SK-N-SH (cell line): ENCODE results near the gene BAIAP2L1. TPM values are rescaled to one million over a fixed set of nuclear protein-coding genes. Genes with fewer than 3 reads are reported as not detected.

ENCODE experiments used
- CTCF ChIA-PET: fragments of 300-600, 350-600 bp; formaldehyde crosslinking; extraction: SDS; loops from one replicate; lab custom pipeline; 2021; lab: Yijun Ruan, JAX
- POLR2A ChIA-PET: fragments of 350-600 bp; sonication (Branson Sonifier 250); formaldehyde crosslinking; extraction: SDS; loops from one replicate; lab custom pipeline; 2020; ENCODE audit warnings: antibody characterized with exemption, inconsistent platforms; lab: Yijun Ruan, JAX
- DNase-seq: peaks from one replicate; pipeline ENCODE4 v3.0.0; 2012
- H2AFZ ChIP-seq: fragments of 200-600 bp; sonication (generic); 2 replicates; pipeline ENCODE4 v1.8.1; 2016; ENCODE audit warnings: antibody characterized with exemption, mild to moderate bottlenecking, low read depth
- H3F3A ChIP-seq: fragments of 200-600 bp; sonication (generic); replicated peaks from 2 replicates; pipeline ENCODE3; 2016; ENCODE audit warnings: antibody characterized with exemption, mild to moderate bottlenecking; ENCODE audit not compliant: insufficient read depth
- H3K27ac ChIP-seq, 2 experiments: fragments of 200-500 bp in 1 of 2; fragments of 200-600 bp in 1 of 2; sonication (Bioruptor generic) in 1 of 2; sonication (generic), shearing (Covaris generic) in 1 of 2; 2 replicates each; pipeline versions ENCODE4 v1.5.1 to v1.6.1; 2014 to 2016; ENCODE audit warnings: low read depth in 2 of 2, inconsistent platforms in 1 of 2, low read length in 1 of 2, mild to moderate bottlenecking in 1 of 2, mixed read lengths in 1 of 2
- H3K27me3 ChIP-seq: fragments of 200-600 bp; sonication (generic), shearing (Covaris generic); 2 replicates; pipeline ENCODE4 v1.6.1; 2016; ENCODE audit warnings: mixed run types; ENCODE audit not compliant: insufficient read depth
- H3K36me3 ChIP-seq, 2 experiments: fragments of 200-500 bp in 1 of 2; fragments of 200-600 bp in 1 of 2; sonication (Bioruptor generic) in 1 of 2; sonication (generic) in 1 of 2; replicated peaks in 1 of 2; 2 replicates each; pipeline versions ENCODE3 to v1.5.1; 2014 to 2016; ENCODE audit warnings: low read length in 1 of 2, mild to moderate bottlenecking in 1 of 2; ENCODE audit not compliant: insufficient read depth in 2 of 2, control insufficient read depth in 1 of 2
- H3K4me1 ChIP-seq, 2 experiments: fragments of 200-500 bp in 1 of 2; fragments of 200-600 bp in 1 of 2; sonication (Bioruptor generic) in 1 of 2; sonication (generic), shearing (Covaris generic) in 1 of 2; 2 replicates each; pipeline versions ENCODE4 v1.5.1 to v1.6.1; 2014 to 2016; ENCODE audit warnings: low read depth in 1 of 2, low read length in 1 of 2, mixed run types in 1 of 2; ENCODE audit not compliant: insufficient read depth in 2 of 2, control insufficient read depth in 1 of 2
- H3K4me2 ChIP-seq: fragments of 200-600 bp; sonication (generic), shearing (Covaris generic); 2 replicates; pipeline ENCODE4 v1.6.1; 2017; ENCODE audit warnings: mixed run types
- H3K4me3 ChIP-seq, 2 experiments: fragments of 200-500 bp in 1 of 2; fragments of 200-600 bp in 1 of 2; sonication (Bioruptor generic) in 1 of 2; sonication (generic), shearing (Covaris generic) in 1 of 2; 2 replicates each; pipeline versions ENCODE4 v1.5.1 to v1.8.1; 2014 to 2016; ENCODE audit warnings: low read depth in 2 of 2, inconsistent platforms in 1 of 2, low read length in 1 of 2, mild to moderate bottlenecking in 1 of 2, mixed read lengths in 1 of 2, moderate library complexity in 1 of 2
- H3K79me2 ChIP-seq: fragments of 200-600 bp; sonication (generic); 2 replicates; pipeline ENCODE4 v1.8.1; 2017; ENCODE audit warnings: mild to moderate bottlenecking; ENCODE audit not compliant: insufficient read depth
- H3K9ac ChIP-seq: fragments of 200-600 bp; sonication (generic); 2 replicates; pipeline ENCODE4 v1.6.1; 2017; ENCODE audit warnings: mixed run types
- H3K9me2 ChIP-seq: fragments of 200-600 bp; sonication (generic); 2 replicates; pipeline ENCODE4 v1.6.1; 2017; ENCODE audit warnings: mixed run types
- H3K9me3 ChIP-seq: fragments of 200-600 bp; sonication (generic); 2 replicates; pipeline ENCODE4 v1.6.1; 2017; ENCODE audit warnings: mixed run types, mild to moderate bottlenecking, moderate library complexity
- H4K20me1 ChIP-seq: fragments of 200-600 bp; sonication (generic); 2 replicates; pipeline ENCODE4 v1.6.1; 2017; ENCODE audit warnings: mild to moderate bottlenecking, mixed run types; ENCODE audit not compliant: insufficient read depth
- CHD2 ChIP-seq: fragments of 150-350 bp; IDR thresholded peaks from 2 replicates; pipeline ENCODE4 v1.6.1; 2018; ENCODE audit warnings: low read length; ENCODE audit not compliant: partially characterized antibody
- FOXJ3 ChIP-seq: sonication (generic); formaldehyde crosslinking; IDR thresholded peaks from 2 replicates; pipeline ENCODE4 v1.5.1; 2020; ENCODE audit warnings: mild to moderate bottlenecking, missing genetic modification reagents
- FOXM1 ChIP-seq: IDR thresholded peaks from 2 replicates; pipeline ENCODE4 v1.4.0; 2012; ENCODE audit warnings: low read depth, mild to moderate bottlenecking
- GATA2 ChIP-seq: sonication (generic); formaldehyde crosslinking; IDR thresholded peaks from 2 replicates; pipeline ENCODE4 v1.5.0; 2020; ENCODE audit warnings: mild to moderate bottlenecking, missing genetic modification reagents
- JUND ChIP-seq: IDR thresholded peaks from 2 replicates; pipeline ENCODE4 v1.4.0; 2012
- MXI1 ChIP-seq: IDR thresholded peaks from 2 replicates; pipeline ENCODE4 v1.6.1; 2012; ENCODE audit warnings: mild to moderate bottlenecking, low read depth, low read length, improper control_type of control experiment
- NRF1 ChIP-seq: IDR thresholded peaks from 2 replicates; pipeline ENCODE4 v1.6.1; 2012; ENCODE audit warnings: low read depth, mild to moderate bottlenecking, low read length
- RAD21 ChIP-seq: IDR thresholded peaks from 2 replicates; pipeline ENCODE4 v1.6.1; 2012; ENCODE audit warnings: mild to moderate bottlenecking, low read length
- RCOR1 ChIP-seq: fragments of 150-350 bp; IDR thresholded peaks from 2 replicates; pipeline ENCODE4 v1.6.1; 2017; ENCODE audit warnings: antibody characterized with exemption, low read length
- RFX5 ChIP-seq: IDR thresholded peaks from 2 replicates; pipeline ENCODE4 v1.6.1; 2012; ENCODE audit warnings: mild to moderate bottlenecking, improper control_type of control experiment, low read length
- RXRA ChIP-seq: IDR thresholded peaks from 2 replicates; pipeline ENCODE4 v1.4.0; 2012; ENCODE audit warnings: low read depth, mild to moderate bottlenecking, borderline replicate concordance
- YY1 ChIP-seq: IDR thresholded peaks from 2 replicates; pipeline ENCODE4 v1.4.0; 2012; ENCODE audit warnings: low read depth, mild to moderate bottlenecking
- WGBS: methylation state at CpG from one replicate; pipeline ENCODE4 v1.1.6; 2017; ENCODE audit warnings: low lambda C conversion rate; 5-methylcytosine and 5-hydroxymethylcytosine counted together
- polyA plus RNA-seq, 3 experiments: library from polyadenylated mRNA; depleted of rRNA; stranded (reverse); fragments of >200 nt; gene quantifications; 2 replicates each; pipeline ENCODE4 v1.2.3, GENCODE V29; 2012
- TF ChIP-seq, protein P1 (sequence below): fragments of 150-350 bp; IDR thresholded peaks from 2 replicates; pipeline ENCODE4 v1.6.1; 2017; ENCODE audit warnings: antibody characterized with exemption, low read length, low read depth, borderline replicate concordance
- TF ChIP-seq, protein P2 (sequence below): fragments of 200-600 bp; sonication (generic); IDR thresholded peaks from 2 replicates; pipeline ENCODE4 v1.6.1; 2017; ENCODE audit warnings: antibody characterized with exemption, mild to moderate bottlenecking, moderate library complexity
- TF ChIP-seq, protein P3 (sequence below): IDR thresholded peaks from 2 replicates; pipeline ENCODE4 v1.4.0; 2012; ENCODE audit warnings: low read depth
- TF ChIP-seq, protein P4 (sequence below): IDR thresholded peaks from 2 replicates; pipeline ENCODE4 v1.6.1; 2012; ENCODE audit warnings: mild to moderate bottlenecking, low read depth, low read length, moderate library complexity

Gene BAIAP2L1
- polyA plus RNA-seq, 1 of the 3 experiments (the other 2 are of a cell fraction): 8.8 TPM

DNA sequence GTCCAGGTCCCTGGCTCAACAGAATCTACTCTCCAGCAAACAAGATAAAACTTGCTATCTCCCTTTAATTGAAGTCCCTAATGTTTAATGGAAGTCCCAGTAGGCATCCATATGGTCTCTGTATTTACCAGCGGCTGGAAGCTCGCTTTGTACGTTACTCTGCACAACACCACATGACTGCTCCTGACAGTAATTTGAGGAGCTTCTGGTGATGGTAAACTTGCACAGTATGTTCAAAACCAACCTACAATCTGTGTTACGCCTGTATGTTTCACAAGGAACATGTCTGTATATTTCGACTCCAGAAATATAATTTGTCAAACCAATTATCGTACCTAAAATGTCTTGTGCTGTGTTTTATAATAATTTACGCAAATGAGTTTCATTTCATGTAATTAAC is 144.5 kb downstream of the BAIAP2L1 start:
- peaks cover 10 to 12% of the 10 kb centered on the region in 2 experiments; a peak in 2 of 4 replicates for H3K4me1 ChIP-seq
- H3K27ac ChIP-seq: no peak overlapping the region
- TF ChIP-seq, protein P1, sequence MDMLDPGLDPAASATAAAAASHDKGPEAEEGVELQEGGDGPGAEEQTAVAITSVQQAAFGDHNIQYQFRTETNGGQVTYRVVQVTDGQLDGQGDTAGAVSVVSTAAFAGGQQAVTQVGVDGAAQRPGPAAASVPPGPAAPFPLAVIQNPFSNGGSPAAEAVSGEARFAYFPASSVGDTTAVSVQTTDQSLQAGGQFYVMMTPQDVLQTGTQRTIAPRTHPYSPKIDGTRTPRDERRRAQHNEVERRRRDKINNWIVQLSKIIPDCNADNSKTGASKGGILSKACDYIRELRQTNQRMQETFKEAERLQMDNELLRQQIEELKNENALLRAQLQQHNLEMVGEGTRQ: no peak
- no peak for TF ChIP-seq YY1
- no peak for TF ChIP-seq RFX5
- no peak for TF ChIP-seq JUND
- no peak for TF ChIP-seq CHD2
- TF ChIP-seq, protein P2, sequence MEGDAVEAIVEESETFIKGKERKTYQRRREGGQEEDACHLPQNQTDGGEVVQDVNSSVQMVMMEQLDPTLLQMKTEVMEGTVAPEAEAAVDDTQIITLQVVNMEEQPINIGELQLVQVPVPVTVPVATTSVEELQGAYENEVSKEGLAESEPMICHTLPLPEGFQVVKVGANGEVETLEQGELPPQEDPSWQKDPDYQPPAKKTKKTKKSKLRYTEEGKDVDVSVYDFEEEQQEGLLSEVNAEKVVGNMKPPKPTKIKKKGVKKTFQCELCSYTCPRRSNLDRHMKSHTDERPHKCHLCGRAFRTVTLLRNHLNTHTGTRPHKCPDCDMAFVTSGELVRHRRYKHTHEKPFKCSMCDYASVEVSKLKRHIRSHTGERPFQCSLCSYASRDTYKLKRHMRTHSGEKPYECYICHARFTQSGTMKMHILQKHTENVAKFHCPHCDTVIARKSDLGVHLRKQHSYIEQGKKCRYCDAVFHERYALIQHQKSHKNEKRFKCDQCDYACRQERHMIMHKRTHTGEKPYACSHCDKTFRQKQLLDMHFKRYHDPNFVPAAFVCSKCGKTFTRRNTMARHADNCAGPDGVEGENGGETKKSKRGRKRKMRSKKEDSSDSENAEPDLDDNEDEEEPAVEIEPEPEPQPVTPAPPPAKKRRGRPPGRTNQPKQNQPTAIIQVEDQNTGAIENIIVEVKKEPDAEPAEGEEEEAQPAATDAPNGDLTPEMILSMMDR: no peak
- TF ChIP-seq RCOR1: no peak
- TF ChIP-seq RXRA: no peak
- no peak for TF ChIP-seq RAD21
- no peak for TF ChIP-seq GATA2
- TF ChIP-seq NRF1: no peak
- no peak for TF ChIP-seq MXI1
- TF ChIP-seq FOXJ3: no peak
- TF ChIP-seq, protein P3, sequence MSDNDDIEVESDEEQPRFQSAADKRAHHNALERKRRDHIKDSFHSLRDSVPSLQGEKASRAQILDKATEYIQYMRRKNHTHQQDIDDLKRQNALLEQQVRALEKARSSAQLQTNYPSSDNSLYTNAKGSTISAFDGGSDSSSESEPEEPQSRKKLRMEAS: no peak
- no peak for TF ChIP-seq FOXM1
- TF ChIP-seq, protein P4, sequence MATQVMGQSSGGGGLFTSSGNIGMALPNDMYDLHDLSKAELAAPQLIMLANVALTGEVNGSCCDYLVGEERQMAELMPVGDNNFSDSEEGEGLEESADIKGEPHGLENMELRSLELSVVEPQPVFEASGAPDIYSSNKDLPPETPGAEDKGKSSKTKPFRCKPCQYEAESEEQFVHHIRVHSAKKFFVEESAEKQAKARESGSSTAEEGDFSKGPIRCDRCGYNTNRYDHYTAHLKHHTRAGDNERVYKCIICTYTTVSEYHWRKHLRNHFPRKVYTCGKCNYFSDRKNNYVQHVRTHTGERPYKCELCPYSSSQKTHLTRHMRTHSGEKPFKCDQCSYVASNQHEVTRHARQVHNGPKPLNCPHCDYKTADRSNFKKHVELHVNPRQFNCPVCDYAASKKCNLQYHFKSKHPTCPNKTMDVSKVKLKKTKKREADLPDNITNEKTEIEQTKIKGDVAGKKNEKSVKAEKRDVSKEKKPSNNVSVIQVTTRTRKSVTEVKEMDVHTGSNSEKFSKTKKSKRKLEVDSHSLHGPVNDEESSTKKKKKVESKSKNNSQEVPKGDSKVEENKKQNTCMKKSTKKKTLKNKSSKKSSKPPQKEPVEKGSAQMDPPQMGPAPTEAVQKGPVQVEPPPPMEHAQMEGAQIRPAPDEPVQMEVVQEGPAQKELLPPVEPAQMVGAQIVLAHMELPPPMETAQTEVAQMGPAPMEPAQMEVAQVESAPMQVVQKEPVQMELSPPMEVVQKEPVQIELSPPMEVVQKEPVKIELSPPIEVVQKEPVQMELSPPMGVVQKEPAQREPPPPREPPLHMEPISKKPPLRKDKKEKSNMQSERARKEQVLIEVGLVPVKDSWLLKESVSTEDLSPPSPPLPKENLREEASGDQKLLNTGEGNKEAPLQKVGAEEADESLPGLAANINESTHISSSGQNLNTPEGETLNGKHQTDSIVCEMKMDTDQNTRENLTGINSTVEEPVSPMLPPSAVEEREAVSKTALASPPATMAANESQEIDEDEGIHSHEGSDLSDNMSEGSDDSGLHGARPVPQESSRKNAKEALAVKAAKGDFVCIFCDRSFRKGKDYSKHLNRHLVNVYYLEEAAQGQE: no peak
- TF ChIP-seq, all 33 proteins: peak for 0
- no peak for DNase-seq
- Histone ChIP-seq H3K9me3 (no peaks in the 10 kb centered on the region), H3K27me3 (no peaks in the 10 kb centered on the region), H3K4me2 (no peak overlapping the region), H3K36me3 (peaks cover 13 to 30% of the 10 kb centered on the region in 2 experiments), H3K9ac (no peak overlapping the region), H3K79me2 (peaks cover 53% of the 10 kb centered on the region), H2AFZ (no peak overlapping the region), H3K9me2 (no peaks in the 10 kb centered on the region), H4K20me1 (no peaks in the 10 kb centered on the region), H3F3A (no peaks in the 10 kb centered on the region), H3K4me3 (no peak overlapping the region)
- ChIA-PET POLR2A (no interaction called here), CTCF (interaction anchor here (2.4 kb wide), 1 partner anchor 11 kb away, joined by 6 read pairs; no protein-coding TSS in a partner anchor)
- WGBS: 90% methylated on average over 7 of the region's 7 CpGs
